CD4-positive, alpha-beta T cell treated with Interleukin-6 at 100 ng/mL for 8 hours (primary cell): Measurements from ENCODE around the gene SLC26A8.
"Not testable (repeated sequence)": the region's sequence is repeated elsewhere in the genome, so short reads cannot be mapped to it uniquely, and the experiment has no call there.

Source experiments
- DNase-seq: peaks from one replicate; pipeline ENCODE4 v3.0.0-alpha.2; 2020; ENCODE audit warnings: mixed read lengths, low spot score

Gene SLC26A8

DNA sequence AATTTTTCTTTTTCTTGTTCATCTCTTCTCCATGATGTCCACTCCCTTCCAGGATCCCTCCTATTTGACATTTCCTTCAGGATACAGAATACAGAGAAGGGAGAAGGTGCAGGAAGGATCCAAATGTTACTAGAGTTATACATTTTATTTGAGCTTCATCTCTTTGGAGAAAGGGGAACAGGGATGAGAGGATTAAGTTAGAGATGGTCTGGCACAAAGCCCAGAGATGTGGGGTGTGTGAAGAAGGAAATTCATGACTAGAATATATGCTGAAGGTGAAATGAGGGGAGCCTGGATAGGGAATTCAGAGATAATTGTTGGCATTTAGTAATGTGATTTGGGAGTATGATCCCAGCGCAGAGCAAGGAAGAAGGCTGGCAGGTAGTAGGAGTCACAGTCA lies 81.1 kb downstream of the SLC26A8 start:
- DNase-seq, result no peak

DNA sequence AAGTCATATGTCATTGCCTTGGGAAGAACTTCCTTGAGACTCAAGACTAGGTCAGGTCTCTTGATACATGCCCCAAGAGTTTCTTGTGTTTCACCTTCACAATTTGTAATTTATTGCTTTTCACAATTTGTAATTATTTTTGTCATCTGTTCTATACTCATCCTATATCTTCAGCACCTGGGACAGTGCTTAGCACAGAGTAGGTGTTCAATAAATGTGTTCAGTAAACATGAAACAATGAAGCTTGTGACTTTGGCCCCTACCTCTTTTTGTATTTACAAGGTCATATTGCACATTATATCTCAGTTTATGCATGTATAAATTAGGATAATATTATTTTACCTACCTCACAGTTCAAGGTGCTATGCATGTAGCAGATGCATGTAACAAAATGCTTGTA lies 82.1 kb downstream of the SLC26A8 start:
- DNase-seq, result no peak

DNA sequence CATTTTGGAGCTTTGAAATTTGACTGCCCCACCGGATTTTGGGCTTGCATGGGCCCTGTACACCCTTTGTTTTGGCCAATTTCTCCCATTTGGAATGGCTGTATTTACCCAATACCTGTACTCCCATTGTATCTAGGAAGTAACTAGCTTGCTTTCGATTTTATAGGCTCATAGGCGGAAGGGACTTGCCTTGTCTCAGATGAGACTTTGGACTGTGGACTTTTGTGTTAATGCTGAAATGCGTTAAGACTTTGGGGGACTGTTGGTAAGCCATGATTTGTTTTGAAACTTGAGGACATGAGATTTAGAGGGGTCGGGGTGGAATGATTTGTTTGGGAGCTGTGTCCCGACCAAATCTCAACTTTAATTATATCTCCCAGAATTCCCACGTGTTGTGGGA lies 83.3 kb downstream of the SLC26A8 start:
- not testable (repeated sequence) for DNase-seq

DNA sequence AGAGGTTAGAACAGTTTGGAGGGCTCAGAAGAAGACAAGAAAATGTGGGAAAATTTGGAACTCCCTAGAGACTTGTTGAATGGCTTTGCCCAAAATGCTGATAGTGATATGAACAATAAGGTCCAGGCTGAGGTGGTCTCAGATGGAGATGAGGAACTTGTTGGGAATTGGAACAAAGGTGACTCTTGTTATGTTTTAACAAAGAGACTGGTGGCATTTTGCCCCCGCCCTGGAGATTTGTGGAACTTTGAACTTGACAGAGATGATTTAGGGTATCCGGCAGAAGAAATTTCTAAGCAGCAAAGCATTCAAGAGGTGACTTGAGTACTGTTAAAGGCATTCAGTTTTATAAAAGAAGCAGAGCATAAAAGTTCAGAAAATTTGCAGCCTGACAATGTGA lies 84.4 kb downstream of the SLC26A8 start:
- not testable (repeated sequence) for DNase-seq

DNA sequence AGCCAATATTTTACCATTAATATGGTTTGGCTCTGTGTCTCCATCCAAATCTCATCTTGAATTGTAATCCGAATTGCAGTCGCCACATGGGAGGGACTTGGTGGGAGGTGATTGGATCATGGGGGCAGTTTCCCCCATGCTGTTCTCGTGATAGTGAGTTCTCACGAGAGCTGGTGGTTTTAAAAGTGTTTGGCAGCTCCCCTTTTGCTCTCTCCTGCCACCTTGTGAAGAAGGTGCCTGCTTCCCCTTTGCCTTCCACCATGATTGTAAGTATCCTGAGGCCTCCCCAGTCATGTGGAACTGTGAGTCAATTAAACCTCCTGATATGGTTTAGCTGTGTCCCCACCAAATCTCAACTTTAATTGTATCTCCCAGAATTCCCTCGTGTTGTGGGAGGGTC lies 85.2 kb downstream of the SLC26A8 start:
- DNase-seq, result not testable (repeated sequence)

DNA sequence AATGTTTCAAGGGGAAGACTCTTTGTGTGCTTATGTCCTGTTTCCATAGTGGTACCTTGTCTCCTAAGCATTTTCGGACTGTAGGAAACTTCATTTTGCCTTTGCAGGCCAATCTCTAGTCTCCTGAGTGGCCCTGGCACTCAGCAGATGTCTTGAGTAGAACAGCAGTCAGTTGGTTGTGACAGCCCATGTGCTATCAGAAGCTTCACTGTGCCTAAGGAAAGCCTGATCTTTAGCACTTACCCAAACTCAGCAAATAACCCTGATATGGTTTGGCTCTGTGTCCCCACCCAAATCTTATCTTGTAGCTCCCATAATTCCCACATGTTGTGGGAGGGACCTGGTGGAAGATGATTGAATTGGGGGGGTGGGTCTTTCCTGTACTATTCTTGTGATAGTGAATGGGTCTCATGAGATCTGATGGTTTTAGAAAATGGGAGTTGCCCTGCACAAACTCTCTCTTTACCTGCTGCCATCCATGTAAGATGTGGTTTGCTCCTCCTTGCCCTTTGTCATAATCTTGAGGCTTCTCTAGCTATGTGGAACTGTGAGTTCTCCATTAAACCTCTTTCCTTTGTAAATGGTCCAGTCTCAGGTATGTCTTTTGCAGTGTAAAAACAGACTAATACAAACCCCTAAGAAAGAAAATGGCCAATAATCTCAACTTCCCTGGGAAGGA lies 87.6 kb downstream of the SLC26A8 start:
- DNase-seq, result no peak

DNA sequence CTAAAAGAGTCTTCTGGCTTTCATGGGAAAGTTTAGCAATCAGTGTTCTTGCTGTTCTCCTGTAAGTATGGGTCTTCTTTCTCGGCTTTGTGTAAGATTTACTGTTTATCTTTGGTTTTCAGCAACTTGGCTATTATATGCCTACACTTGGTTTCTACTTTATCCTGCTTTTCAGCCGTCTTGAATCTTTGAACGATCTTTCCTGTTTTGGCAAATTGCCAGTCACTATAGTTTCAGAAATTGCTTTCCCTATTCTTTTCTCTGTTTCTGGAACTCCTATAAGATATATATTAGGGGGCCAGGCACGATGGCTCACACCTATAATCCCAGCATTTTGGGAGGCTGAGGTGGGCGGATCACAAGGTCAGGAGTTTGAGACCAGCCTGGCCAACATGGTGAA lies 89.0 kb downstream of the SLC26A8 start:
- no peak for DNase-seq

DNA sequence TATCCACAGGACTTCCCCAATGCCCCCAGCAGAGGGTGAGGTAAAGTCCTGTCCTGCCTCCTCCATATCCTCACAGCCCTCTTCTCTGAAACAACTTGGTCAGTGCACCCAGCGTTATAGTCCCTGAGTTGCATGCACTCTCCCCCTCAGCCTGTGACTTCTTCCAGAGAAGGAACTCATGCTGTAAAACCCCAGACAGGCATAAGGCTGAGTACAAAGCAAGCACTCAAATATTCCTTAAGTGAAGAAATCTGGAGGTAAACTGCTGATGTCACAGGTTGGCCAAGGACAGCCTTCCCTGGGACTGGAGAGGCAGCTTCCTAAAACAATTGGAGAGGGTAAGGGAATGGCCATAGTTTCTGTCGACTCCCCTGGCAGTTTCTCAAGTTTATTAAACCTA lies 90.6 kb downstream of the SLC26A8 start:
- DNase-seq, result no peak

DNA sequence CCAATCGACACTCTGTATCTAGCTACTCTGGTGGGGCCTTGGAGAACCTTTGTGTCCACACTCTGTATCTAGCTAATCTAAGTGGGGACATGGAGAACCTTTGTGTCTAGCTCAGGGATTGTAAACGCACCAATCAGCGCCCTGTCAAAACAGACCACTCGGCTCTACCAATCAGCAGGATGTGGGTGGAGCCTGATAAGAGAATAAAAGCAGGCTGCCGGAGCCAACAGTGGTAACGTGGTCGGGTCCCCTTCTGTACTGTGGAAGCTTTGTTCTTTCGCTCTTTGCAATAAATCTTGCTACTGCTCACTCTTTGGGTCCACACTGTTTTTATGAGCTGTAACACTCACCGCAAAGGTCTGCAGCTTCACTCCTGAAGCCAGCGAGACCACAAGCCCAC lies 92.6 kb downstream of the SLC26A8 start:
- not testable (repeated sequence) for DNase-seq

DNA sequence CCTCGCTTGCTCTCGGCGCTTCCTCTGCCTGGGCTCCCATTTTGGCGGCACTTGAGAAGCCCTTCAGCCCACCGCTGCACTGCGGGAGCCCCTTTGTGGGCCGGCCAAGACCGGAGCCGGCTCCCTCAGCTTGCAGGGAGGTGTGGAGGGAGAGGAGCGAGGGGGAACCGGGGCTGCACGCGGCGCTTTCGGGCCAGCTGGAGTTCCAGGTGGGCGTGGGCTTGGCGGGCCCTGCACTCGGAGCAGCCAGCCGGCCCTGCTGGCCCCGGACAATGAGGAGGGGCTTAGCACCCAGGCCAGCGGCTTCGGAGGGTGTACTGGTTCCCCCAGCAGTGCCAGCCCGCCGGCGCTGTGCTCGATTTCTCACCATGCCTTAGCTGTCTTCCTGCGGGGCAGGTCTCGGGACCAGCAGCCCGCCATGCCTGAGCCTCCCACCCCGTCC lies 93.3 kb downstream of the SLC26A8 start:
- DNase-seq, result no peak

DNA sequence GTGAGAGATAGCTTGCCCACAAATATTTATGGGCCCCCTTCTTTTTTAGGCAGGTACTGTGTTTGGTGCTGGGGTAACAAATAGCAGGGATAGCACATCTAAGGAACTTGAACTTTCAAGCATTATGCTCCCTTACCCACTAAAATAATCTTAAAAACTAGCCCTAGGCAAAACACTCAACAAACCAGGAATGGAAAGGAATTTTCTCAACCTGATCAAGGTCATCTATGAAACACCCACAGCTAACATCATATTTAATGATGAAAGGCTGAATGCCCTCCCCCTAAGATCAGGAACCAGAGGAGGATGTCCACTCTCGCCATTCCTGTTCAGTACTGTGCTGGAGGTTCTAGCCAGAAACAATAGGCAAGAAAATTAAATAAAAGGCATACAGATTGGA lies 94.8 kb downstream of the SLC26A8 start:
- no peak for DNase-seq

DNA sequence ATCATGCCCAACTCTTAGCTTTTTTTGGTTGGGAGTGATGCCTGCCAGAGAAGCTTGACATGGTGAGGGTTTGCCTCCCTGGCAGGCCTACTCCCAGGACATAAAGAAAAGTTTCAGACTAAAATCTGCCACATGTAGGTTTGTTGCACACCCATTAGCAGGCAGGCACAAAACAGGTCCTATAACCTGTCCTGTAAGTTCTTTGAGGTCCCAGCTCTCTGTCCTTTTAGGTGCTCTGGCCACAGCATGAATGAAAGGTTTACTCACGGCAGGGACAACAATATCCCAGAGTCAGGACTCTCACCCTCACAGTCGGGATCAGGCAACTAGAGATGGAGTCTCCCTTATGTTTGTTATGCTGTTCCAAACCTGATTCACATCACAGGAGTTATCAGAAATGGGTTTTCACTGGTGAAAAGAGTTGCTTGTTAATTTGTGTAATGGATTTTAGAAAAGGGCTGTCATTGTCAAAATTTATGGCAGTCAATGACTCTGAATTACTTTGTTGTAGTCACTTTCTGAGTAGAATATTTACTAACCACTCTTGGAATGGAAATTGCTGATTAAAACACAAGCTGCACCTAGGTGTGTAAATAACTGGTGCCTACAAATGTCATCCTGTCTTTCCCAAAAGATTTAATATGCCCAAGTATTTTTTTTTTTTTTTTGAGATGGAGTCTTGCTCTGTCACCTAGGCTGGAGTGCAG lies 97.8 kb downstream of the SLC26A8 start:
- DNase-seq, result no peak

DNA sequence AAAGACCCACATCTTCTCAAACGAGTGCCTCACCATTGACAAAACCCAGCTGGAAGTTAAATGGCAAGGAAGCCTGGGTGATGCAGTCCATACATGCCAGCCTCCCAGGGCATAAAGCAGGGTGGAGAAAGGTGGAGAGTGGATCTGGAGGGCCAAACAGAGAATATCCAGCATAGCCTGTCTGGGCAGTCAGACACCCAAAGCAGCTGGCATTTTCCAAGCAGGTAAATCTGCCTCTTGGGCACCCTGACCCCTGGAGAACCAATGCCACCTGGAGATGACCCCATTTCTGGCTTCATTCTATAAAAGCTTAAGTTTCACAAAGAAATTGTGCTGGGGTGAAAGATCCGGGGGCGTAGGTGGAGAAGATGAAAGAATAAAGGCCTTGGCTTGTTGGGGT lies 98.5 kb downstream of the SLC26A8 start:
- DNase-seq, result no peak

DNA sequence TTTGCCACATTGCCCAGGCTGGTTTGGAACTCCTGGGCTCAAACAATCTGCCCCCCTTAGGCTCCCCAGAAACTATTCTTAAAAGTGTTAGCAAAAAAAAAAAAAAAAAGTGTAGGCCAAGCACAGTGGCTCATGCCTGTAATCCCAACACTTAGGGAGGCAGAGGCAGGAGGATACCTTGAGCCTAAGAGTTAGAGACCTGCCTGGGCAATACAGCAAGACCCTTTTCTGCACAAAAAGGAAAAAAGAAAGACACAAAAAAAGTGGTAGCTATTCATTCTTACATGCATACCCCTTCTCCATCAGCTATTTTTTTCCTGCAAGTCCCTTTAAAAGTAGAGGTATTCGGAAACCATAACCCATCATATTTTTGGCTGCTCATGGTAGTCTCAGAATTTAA lies 100.3 kb downstream of the SLC26A8 start:
- DNase-seq, result no peak

DNA sequence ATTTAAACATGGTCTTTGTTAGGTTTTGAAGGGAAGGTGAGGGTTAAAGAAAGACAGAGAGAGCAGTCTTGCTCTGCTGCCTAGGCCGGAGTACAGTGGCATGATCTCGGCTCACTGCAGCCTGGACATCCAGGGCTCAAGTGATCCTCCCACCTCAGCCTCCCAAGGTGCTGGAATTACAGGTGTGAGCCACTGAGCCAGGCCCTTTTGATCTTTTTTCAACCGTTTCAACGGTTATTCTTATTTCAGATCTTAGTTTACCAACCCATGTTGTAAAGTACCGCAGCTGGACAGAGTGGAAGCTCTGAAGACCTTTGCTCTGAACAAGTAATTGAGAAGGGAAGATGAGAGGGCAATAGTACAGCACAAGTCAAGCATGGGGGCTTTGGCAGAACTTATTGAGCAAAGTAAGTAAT lies 102.3 kb downstream of the SLC26A8 start:
- no peak for DNase-seq

DNA sequence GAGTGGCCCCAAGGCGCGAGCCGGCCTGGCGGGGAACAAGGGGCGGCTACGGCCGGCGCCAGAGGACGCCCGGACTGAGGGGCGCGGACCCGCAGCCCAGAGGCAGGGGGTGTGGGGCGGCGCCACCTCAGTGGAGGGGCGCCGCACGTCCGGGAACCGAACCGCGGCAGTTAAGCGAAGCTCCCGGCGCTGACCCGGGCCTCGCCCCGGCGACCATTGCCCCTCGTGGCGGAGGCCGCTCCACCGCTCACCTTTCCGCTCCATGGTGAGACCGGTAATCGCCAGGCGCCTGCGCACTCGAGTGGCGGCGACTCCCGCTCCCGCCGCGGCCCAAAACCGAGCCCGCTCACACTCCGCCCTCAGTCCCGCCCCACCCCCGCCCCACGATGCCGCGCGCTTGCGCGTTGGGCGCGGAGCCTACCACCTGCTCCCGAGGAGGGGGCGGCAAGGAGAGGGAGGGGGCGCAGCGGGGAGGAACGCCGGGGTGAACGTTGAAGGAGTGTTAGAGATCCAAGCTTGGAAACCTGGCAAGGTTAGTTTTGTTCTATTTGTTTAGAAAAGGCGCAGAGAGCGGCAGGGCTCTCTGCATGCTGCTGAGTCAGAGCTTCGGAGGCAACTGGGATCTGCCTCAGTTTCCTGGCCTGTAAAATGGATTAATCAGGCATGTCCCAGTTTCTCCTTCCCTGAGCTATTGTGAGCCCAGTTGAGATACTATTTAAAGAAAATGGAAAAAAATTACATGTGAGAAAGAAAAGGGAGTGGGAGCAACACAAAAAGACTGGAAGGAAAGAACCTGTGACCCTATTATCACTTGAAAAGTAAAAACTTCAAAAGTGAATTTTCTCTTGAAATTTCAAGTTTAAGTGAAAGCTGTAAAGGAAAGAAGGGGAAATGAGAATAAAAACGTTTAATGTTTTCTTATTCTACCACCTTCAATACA lies 103.4 kb downstream of the SLC26A8 start, which contains the start of gene SRPK1:
Gene SRPK1 (minus strand): TSS at position 306 of the 940 bp plus-strand sequence. CDS start 42 bp downstream, at position 264.
- peak; percentile 89 for DNase-seq

DNA sequence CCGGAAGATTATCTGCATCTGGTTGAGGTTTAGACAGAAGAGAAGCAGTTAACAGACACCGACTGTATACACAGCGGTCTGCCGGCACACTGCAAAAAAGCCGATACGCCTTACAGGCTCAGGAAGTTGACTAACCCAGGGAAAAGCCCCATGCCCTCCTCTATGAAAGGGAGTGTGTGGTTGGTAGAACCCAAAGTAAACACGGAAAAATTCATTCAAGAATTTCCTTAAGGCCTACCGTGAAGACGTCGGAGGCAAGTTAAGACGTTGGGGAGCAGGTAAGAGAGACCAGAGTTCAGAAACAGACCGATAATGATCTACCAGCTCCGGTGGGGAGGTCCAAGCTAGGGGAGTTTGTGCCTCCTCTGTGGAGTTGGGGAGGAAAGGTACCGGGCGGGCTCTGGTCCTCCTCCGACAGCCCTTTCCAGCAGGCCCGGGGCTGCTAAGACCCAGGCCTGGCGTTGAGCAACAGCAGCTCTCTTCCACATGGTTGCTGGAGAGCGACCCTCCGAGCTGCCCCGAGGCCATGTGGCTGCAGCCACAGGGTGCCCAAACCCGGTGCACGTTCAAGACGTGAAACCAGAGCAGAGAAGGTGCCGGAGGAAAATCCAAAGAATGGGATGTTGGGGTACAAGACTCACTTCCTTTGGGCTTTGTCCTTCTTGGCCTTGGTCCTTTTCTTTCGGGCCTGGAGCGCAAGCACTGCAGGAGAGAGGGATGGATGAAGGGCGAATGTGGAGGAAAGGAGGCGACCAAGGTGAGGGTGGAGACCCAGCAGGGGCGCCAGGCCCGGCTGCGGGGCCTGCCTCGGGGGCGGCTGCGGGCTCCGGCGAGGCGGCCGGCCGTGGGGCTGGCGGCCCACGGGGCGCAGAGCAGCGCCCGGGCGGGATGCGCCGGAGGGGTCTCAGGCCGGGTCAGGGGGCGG lies 104.4 kb downstream of the SLC26A8 start:
- peak; percentile 53 for DNase-seq

DNA sequence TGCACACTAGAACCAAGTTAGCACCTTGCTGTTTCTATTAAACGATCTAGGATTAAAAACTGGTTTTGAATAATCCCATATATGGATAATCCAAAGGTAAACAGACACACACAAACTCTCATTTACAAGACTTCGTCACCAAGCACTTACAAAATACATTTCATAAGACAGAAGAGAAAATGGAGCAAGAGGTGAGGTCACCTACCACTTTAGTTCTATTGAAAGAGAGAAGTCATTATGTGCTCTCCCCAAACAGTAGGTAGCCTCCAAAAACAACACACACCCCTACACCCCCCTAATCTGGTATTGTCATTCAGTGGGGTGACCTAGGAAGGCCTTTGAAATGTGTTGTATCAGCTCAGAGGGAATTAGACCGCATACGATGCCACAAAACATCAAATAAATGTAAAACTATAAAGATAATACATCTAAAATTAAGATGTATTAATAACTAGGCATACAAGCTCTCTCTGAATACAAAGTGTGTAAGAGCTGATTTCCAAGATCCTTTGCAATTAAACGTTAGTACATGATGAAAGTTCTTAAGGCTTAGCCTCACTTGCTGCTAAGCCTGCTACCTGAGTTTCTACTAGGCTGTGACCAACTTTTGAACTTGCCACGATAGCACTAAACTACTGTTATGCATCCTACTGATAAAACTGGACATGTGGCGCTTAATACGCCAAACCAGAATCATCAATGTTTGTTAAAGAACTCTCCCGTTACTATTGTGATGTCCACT lies 105.2 kb downstream of the SLC26A8 start:
- no peak for DNase-seq

DNA sequence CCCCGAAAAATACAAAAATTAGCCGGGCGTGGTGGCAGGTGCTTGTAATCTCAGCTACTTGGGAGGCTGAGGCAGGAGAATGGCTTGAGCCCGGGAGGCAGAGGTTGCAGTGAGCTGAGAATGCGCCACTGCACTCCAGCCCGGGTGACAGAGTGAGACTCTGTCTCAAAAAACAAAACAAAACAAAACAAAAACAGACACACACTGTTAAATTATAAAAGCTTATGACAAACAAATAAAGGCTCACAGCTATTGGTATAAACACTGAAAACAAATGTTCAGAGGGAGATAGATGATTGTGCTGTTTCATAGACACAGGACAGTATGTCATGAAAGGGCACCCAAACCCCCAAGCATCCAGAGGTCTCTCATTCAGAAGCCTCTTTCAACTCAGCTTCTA lies 107.5 kb downstream of the SLC26A8 start:
- DNase-seq, result not testable (repeated sequence)

DNA sequence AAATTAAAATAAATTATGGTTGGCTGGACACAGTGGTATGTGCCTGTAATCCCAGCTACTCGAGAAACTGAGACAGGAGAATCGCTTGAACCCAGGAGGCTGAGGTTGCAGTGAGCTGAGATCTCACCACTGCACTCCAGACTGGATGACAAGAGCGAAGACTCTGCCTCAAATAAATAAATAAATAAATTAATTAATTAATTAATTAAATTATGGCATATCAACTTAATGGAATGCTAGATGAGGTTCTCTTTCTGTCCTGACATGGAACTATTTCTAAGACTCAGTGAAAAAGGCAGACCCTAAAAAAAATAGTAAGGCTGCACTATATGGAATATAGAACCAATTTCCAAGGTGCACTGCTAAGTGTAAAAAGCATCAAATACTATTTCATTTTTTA lies 108.4 kb downstream of the SLC26A8 start:
- no peak for DNase-seq

DNA sequence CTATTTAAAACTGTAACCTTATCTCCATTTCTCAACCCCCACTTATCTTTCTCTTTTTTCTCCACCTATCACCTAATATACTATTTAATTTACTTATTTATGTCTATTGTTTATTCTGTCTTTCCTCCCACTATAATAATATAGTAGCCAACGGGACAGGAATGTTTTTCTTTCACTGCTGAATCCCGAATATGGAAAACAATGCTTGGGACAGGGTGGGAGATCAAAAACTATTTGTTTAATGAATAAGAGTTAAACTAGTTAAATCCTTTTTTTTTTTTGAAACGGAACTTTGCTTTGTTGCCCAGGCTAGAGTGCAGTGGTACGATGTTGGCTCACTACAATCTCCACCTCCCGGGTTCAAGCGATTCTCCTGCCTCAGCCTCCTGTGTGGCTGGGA lies 109.9 kb downstream of the SLC26A8 start:
- DNase-seq, result no peak
